Lung (tissue), 12 donors: ENCODE data around the gene STRADA. TPM values are rescaled to one million over a fixed set of nuclear protein-coding genes. Genes with fewer than 3 reads are reported as not detected.
A peak's percentile ranks its signal among the peaks of the same experiment; 100 is the strongest.

ENCODE experiments used
- ATAC-seq: fragments of 200-7000 bp; cut with Tn5 transposase; one replicate; pipeline ENCODE4 v1.9.1; 2020; ENCODE audit warnings: moderate number of reproducible peaks; ENCODE audit not compliant: insufficient read depth, low FRiP score
- DNase-seq, 3 donors: peaks; one replicate each; pipeline ENCODE4 v3.0.0-alpha.2; 2013 to 2017
- H3K27ac ChIP-seq, 2 donors: one replicate each; pipeline ENCODE4 v1.5.1; 2013; ENCODE audit warnings: mild to moderate bottlenecking in 2 of 2, moderate library complexity in 2 of 2, control low read depth in 1 of 2, inconsistent platforms in 1 of 2, low read depth in 1 of 2, low read length in 1 of 2
- H3K27me3 ChIP-seq, 3 donors: one replicate each; pipeline ENCODE4 v1.5.1; 2013; ENCODE audit warnings: low read length in 2 of 3; ENCODE audit not compliant: control insufficient read depth in 3 of 3, insufficient read depth in 3 of 3
- H3K36me3 ChIP-seq, 4 donors: one replicate each; pipeline ENCODE4 v1.5.1; 2013; ENCODE audit warnings: low read length in 4 of 4, mild to moderate bottlenecking in 1 of 4, moderate library complexity in 1 of 4; ENCODE audit not compliant: control insufficient read depth in 4 of 4, insufficient read depth in 4 of 4
- H3K4me1 ChIP-seq, 5 donors: one replicate each; pipeline ENCODE4 v1.5.1; 2013; ENCODE audit warnings: low read length in 5 of 5, mild to moderate bottlenecking in 2 of 5, moderate library complexity in 1 of 5; ENCODE audit not compliant: control insufficient read depth in 5 of 5, insufficient read depth in 5 of 5
- H3K4me3 ChIP-seq: one replicate; pipeline ENCODE4 v1.5.1; 2013; ENCODE audit warnings: mild to moderate bottlenecking, control low read depth, moderate library complexity
- H3K9ac ChIP-seq, 2 donors: one replicate each; pipeline ENCODE4 v1.5.1; 2013; ENCODE audit warnings: low read length in 2 of 2, control low read depth in 1 of 2; ENCODE audit not compliant: insufficient read depth in 1 of 2
- H3K9me3 ChIP-seq, 4 donors: one replicate each; pipeline ENCODE4 v1.5.1; 2013; ENCODE audit warnings: low read length in 3 of 4, mild to moderate bottlenecking in 1 of 4, moderate library complexity in 1 of 4; ENCODE audit not compliant: control insufficient read depth in 4 of 4, insufficient read depth in 3 of 4
- CTCF ChIP-seq: IDR thresholded peaks from 2 replicates; pipeline ENCODE4 v1.5.1; 2012; ENCODE audit warnings: mild to moderate bottlenecking; ENCODE audit errors: control extremely low read depth, extremely low read depth
- whole genome bisulfite sequencing, 2 donors: extraction: QIAGEN DNeasy Blood & Tissue Kit; methylation state at CpG; one replicate each; pipeline ENCODE4 v1.1.7; 2013; 5-methylcytosine and 5-hydroxymethylcytosine counted together
- polyA plus RNA-seq, 2 donors: library from polyadenylated mRNA; stranded (reverse); fragments of 200-250 nt; gene quantifications; one replicate each; pipeline ENCODE4 v1.2.1, GENCODE V29; 2013
- total RNA-seq, 2 donors: library from RNA; depleted of rRNA in 1 of 2; stranded (reverse); fragments of >200 nt in 1 of 2; gene quantifications; one replicate each; pipeline ENCODE4 v1.2.1, GENCODE V29; 2014 to 2021
- donor health status: control.
- donor health status: control.
- donor health status: Bipolar disorder and iron deficiency.
- donor health status: healthy.
- donor health status: DM: yes; HTN: yes; CAD: no.

Gene STRADA
- total and polyA plus RNA-seq, 4 donors: 20.7 to 48.8 (median 28.4) TPM

GRCh38 chr17:63700528-63701455 lies 40.8 kb downstream of the STRADA start:
- ATAC-seq (no peak), DNase-seq (peak; percentile 54 to 63 (median 60))
- peak overlapping the region in 1 of 2 donors; percentile 25 for H3K9ac ChIP-seq
- WGBS, 2 donors: 3 to 6% methylated on average over 67 to 88 of the region's 88 CpGs
- TF ChIP-seq CTCF: no peak
- H3K27me3 ChIP-seq: no peaks in the 10 kb centered on the region
- peaks cover 0 to 23% (median 13%) of the 10 kb centered on the region in 4 donors for H3K36me3 ChIP-seq
- no peaks in the 10 kb centered on the region for H3K9me3 ChIP-seq
- H3K4me3 ChIP-seq: peak overlapping the region; percentile 16
- H3K4me1 ChIP-seq: peaks cover 0 to 32% (median 8%) of the 10 kb centered on the region in 5 donors
- H3K27ac ChIP-seq: peak overlapping the region; percentile 75 to 85

GRCh38 chr17:63699638-63700527 lies 41.7 kb downstream of the STRADA start, which contains the start of gene LIMD2:
LIMD2 (minus strand) TSS chr17:63700125; CDS start chr17:63699298, 827 bp downstream.
- TF ChIP-seq CTCF: no peak

GRCh38 chr17:63698886-63699637 lies 42.5 kb downstream of the STRADA start:
- Histone ChIP-seq H3K4me1 (peaks cover 0 to 41% (median 8%) of the 10 kb centered on the region in 5 donors), H3K9me3 (no peaks in the 10 kb centered on the region), H3K9ac (no peak overlapping the region), H3K36me3 (peaks cover 0 to 18% (median 9%) of the 10 kb centered on the region in 4 donors), H3K4me3 (peak overlapping the region; percentile 11), H3K27me3 (no peaks in the 10 kb centered on the region), H3K27ac (peak overlapping the region; percentile 36 to 60)
- 3 to 6% methylated on average over 35 to 45 of the region's 45 CpGs for WGBS, 2 donors
- ATAC-seq: peak; percentile 13
- TF ChIP-seq CTCF: no peak
- peak; percentile 55 to 75 (median 69) for DNase-seq

More at GRCh38 chr17:63699638-63700527, 41.7 kb downstream of the STRADA start, which contains the start of gene LIMD2:
- peak within 1 kb of the TSS; percentile 75 to 85 for H3K27ac ChIP-seq
- 0 to 1% methylated on average over 60 to 133 of the region's 133 CpGs for WGBS, 2 donors
- H3K27me3 ChIP-seq: no peaks in the 10 kb centered on the region
- ATAC-seq (peak; percentile 7), DNase-seq (peak; percentile 65 to 80 (median 75))
- H3K4me1 ChIP-seq: peaks cover 0 to 38% (median 8%) of the 10 kb centered on the region in 5 donors
- H3K4me3 ChIP-seq: peak within 1 kb of the TSS; percentile 47
- no peaks in the 10 kb centered on the region for H3K9me3 ChIP-seq
- H3K36me3 ChIP-seq: peaks cover 0 to 20% (median 13%) of the 10 kb centered on the region in 4 donors
- no peak within 1 kb of the TSS for H3K9ac ChIP-seq
